ENCODE results near the gene NUDT11. TPM values are rescaled to one million over a fixed set of nuclear protein-coding genes. Genes with fewer than 3 reads are reported as not detected.
A peak's percentile ranks its signal among the peaks of the same experiment; 100 is the strongest.

The NUDT11 gene
- total and polyA plus RNA-seq, 2 experiments from 2014 or later: 8.2 to 12.0 TPM

DNA sequence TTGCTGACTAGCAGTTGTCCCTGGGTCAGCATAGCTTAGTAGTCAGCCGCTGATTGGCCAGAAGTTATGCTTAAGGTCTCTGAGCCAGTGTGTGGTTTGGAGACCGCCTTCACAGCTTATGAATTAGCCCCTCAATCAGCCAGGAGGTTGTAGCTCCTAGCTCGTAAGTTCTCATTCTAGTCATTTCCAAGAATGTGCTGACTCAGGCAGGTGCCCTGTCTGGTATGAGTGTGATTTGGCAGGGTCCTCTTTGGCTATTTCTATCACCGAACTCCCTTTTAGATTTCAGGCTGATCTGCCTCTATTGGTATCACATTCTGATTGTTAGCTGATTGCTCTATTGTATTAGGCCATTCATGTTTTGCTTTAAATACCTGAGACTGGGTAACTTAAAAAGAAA is 33.1 kb downstream of the NUDT11 start:
- Histone ChIP-seq H3K4me3 (no peak overlapping the region), H4K20me1 (ENCODE audit: insufficient read depth) (no peaks in the 10 kb centered on the region), H3K4me1 (ENCODE audit: insufficient read depth) (no peaks in the 10 kb centered on the region), H3K36me3 (ENCODE audit: low read depth) (no peaks in the 10 kb centered on the region), H3K9me3 (ENCODE audit: low read depth) (no peaks in the 10 kb centered on the region), H3K27me3 (replicated peaks; ENCODE audit: insufficient read depth) (no peaks in the 10 kb centered on the region), H2AFZ (no peak overlapping the region), H3K79me2 (ENCODE audit: insufficient read depth) (no peaks in the 10 kb centered on the region), H3K9me2 (ENCODE audit: insufficient read depth) (no peaks in the 10 kb centered on the region), H3K9ac (no peak overlapping the region), H3K4me2 (ENCODE audit: unreplicated experiment) (no peak overlapping the region), H3F3A (ENCODE audit: insufficient read depth) (no peaks in the 10 kb centered on the region), H3K27ac (no peak overlapping the region)
- in situ Hi-C loops (cut with MboI): no loop called here
- no peak for DNase-seq
- 42 to 44% methylated on average over 3 to 4 of the region's 4 CpGs for WGBS, 2 experiments (ENCODE audit: low coverage in 1 of 2, low lambda C conversion rate in 2 of 2, missing lambda C conversion rate in 2 of 2)
- TF ChIP-seq EZH2phosphoT487 (IDR thresholded peaks at IDR 0.05; ENCODE audit: insufficient read depth, low read depth): no peak
- no peak for TF ChIP-seq EZH2 (IDR thresholded peaks at IDR 0.05; ENCODE audit: insufficient read depth, poor library complexity, severe bottlenecking)

DNA sequence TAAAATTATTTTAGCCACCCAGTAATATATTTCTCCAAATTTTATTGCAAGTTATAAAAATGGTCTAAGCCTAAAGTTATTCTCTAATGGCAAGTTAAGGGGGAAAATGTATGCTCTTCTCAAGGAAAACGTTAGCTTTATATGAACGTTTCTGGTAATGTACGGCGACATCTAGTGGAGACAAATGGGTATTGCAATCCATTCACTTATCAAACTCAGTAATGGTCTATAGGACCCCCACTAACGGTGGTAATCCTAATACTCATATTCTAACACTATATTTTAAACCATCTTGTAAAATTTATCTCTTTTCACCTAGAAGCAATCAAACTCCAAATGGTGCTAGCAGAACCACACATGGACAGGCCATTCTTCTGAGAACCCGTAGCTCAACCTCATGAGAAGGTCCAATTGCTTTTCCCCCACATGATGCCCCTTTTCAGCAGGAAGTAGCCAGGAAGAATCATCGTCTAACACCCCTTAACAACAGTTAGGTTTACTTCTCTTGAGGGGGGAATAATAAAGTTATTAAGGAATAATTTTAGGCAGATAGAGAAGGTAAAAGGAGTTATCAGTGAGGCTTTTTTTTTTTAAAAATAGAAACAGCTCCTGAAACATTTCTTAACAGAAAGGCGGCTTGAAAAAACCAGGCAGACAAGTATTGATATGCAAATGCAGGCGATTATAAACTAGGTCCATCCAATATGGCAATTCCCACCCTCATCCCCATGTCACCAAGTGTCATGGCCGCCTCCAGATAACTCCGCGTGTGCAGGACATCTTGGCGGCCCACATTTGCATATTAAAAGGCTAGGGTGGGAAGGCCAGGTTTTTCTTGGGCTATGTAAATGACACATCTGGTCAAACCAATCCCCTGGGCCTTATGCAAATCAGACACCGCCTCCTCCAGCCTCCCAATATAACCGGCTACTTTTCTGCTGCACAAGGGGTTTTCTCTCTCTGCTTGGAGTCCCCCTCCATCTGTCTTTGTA is 35.0 kb downstream of the NUDT11 start:
- H3K36me3 ChIP-seq (ENCODE audit: low read depth): no peaks in the 10 kb centered on the region
- no peak overlapping the region for H3K27ac ChIP-seq
- H3K9me2 ChIP-seq (ENCODE audit: insufficient read depth): no peaks in the 10 kb centered on the region
- TF ChIP-seq EZH2phosphoT487 (IDR thresholded peaks at IDR 0.05; ENCODE audit: insufficient read depth, low read depth) (no peak), EZH2 (IDR thresholded peaks at IDR 0.05; ENCODE audit: insufficient read depth, poor library complexity, severe bottlenecking) (no peak)
- H3K79me2 ChIP-seq (ENCODE audit: insufficient read depth): no peaks in the 10 kb centered on the region
- H2AFZ ChIP-seq: no peak overlapping the region
- no peaks in the 10 kb centered on the region for H3K9me3 ChIP-seq (ENCODE audit: low read depth)
- H3K4me1 ChIP-seq (ENCODE audit: insufficient read depth): no peaks in the 10 kb centered on the region
- no peaks in the 10 kb centered on the region for H3F3A ChIP-seq (ENCODE audit: insufficient read depth)
- no peak overlapping the region for H3K9ac ChIP-seq
- H3K4me2 ChIP-seq (ENCODE audit: unreplicated experiment): no peak overlapping the region
- no peaks in the 10 kb centered on the region for H3K27me3 ChIP-seq (replicated peaks; ENCODE audit: insufficient read depth)
- peak; percentile 22 for DNase-seq
- no peaks in the 10 kb centered on the region for H4K20me1 ChIP-seq (ENCODE audit: insufficient read depth)
- in situ Hi-C loops (cut with MboI): no loop called here
- no peak overlapping the region for H3K4me3 ChIP-seq
- 38 to 43% methylated on average over 14 to 15 of the region's 15 CpGs for WGBS, 2 experiments (ENCODE audit: low coverage in 1 of 2, low lambda C conversion rate in 2 of 2, missing lambda C conversion rate in 2 of 2)

DNA sequence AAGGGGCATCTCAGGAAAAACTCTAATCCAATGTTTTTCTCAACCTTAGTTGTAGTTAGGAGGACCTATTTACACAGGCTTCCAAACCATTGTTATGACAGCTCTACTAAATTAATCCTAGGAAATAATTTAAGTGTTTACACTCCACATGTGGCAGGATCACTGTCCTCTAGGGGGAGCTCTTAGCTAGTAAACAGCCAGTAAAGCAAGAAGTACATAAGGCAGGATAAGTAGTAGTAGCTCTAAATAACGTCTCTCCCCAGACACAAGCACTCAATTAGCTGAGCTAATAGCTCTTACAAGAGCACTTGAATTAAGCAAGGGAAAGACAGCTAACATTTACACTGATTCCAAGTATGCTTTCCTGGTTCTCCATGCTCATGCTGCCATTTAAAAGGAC is 37.3 kb downstream of the NUDT11 start:
- H3K79me2 ChIP-seq (ENCODE audit: insufficient read depth): no peaks in the 10 kb centered on the region
- H3K4me3 ChIP-seq: no peak overlapping the region
- H3K36me3 ChIP-seq (ENCODE audit: low read depth): no peaks in the 10 kb centered on the region
- WGBS, 2 experiments (ENCODE audit: low coverage in 1 of 2, low lambda C conversion rate in 2 of 2, missing lambda C conversion rate in 2 of 2): 77 to 83% methylated on average over 1 of the region's 1 CpG
- H4K20me1 ChIP-seq (ENCODE audit: insufficient read depth): no peaks in the 10 kb centered on the region
- H2AFZ ChIP-seq: no peak overlapping the region
- no peaks in the 10 kb centered on the region for H3K9me3 ChIP-seq (ENCODE audit: low read depth)
- H3K4me2 ChIP-seq (ENCODE audit: unreplicated experiment): no peak overlapping the region
- no peaks in the 10 kb centered on the region for H3K4me1 ChIP-seq (ENCODE audit: insufficient read depth)
- H3K27ac ChIP-seq: no peak overlapping the region
- H3F3A ChIP-seq (ENCODE audit: insufficient read depth): no peaks in the 10 kb centered on the region
- H3K27me3 ChIP-seq (replicated peaks; ENCODE audit: insufficient read depth): no peaks in the 10 kb centered on the region
- TF ChIP-seq EZH2 (IDR thresholded peaks at IDR 0.05; ENCODE audit: insufficient read depth, poor library complexity, severe bottlenecking) (no peak), EZH2phosphoT487 (IDR thresholded peaks at IDR 0.05; ENCODE audit: insufficient read depth, low read depth) (no peak)
- in situ Hi-C loops (cut with MboI): no loop called here
- peak; percentile 44 for DNase-seq
- no peaks in the 10 kb centered on the region for H3K9me2 ChIP-seq (ENCODE audit: insufficient read depth)
- no peak overlapping the region for H3K9ac ChIP-seq

DNA sequence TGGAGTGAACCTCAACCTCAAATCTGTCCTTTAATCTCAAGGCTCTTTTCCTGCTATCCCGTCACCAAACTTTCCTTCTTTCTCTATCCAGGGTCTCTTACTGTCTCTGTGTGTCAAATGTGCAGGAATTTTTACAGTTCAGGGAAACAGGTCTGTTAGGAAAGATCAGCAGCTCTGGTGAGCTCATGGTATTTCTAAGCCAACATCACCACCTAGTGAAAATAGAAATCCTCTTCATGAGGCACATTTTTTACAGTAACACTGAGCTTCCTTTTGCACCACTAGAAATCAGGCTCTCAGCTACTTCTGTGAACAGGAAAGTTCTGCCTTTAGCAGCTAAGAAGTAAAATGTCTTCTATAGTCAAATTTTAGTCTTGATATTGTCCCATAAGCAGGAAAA is 39.6 kb downstream of the NUDT11 start:
- DNase-seq: peak; percentile 2
- Histone ChIP-seq H3F3A (ENCODE audit: insufficient read depth) (no peaks in the 10 kb centered on the region), H3K9me2 (ENCODE audit: insufficient read depth) (no peaks in the 10 kb centered on the region), H3K27ac (no peak overlapping the region), H3K4me1 (ENCODE audit: insufficient read depth) (no peaks in the 10 kb centered on the region), H3K36me3 (ENCODE audit: low read depth) (no peaks in the 10 kb centered on the region), H4K20me1 (ENCODE audit: insufficient read depth) (no peaks in the 10 kb centered on the region), H3K4me3 (no peak overlapping the region), H3K79me2 (ENCODE audit: insufficient read depth) (no peaks in the 10 kb centered on the region), H3K9me3 (ENCODE audit: low read depth) (no peaks in the 10 kb centered on the region), H3K9ac (no peak overlapping the region), H2AFZ (no peak overlapping the region), H3K27me3 (replicated peaks; ENCODE audit: insufficient read depth) (no peaks in the 10 kb centered on the region), H3K4me2 (ENCODE audit: unreplicated experiment) (no peak overlapping the region)
- TF ChIP-seq EZH2 (IDR thresholded peaks at IDR 0.05; ENCODE audit: insufficient read depth, poor library complexity, severe bottlenecking) (no peak), EZH2phosphoT487 (IDR thresholded peaks at IDR 0.05; ENCODE audit: insufficient read depth, low read depth) (no peak)
- in situ Hi-C loops (cut with MboI): no loop called here
- WGBS, 2 experiments (ENCODE audit: low coverage in 1 of 2, low lambda C conversion rate in 2 of 2, missing lambda C conversion rate in 2 of 2): 0% methylated on average over 1 of the region's 1 CpG

Measured in GM23248 (cell line).